H9 (cell line): ENCODE results near the gene ANTXR2. TPM values are rescaled to one million over a fixed set of nuclear protein-coding genes. Genes with fewer than 3 reads are reported as not detected.

Experiments used
- DNase-seq: peaks from one replicate; pipeline ENCODE4 v3.0.0-alpha.2; 2017
- H2AFZ ChIP-seq: one replicate; pipeline ENCODE4 v1.6.1; 2013; ENCODE audit warnings: mild to moderate bottlenecking, low read length, control low read depth, moderate library complexity
- H2AK5ac ChIP-seq: 2 replicates; pipeline ENCODE4 v1.6.1; 2013; ENCODE audit warnings: low read length, control low read depth, mixed read lengths; ENCODE audit not compliant: insufficient read length
- H2BK120ac ChIP-seq: one replicate; pipeline ENCODE4 v1.6.1; 2013; ENCODE audit warnings: low read depth, mild to moderate bottlenecking, low read length, control low read depth, inconsistent platforms; ENCODE audit not compliant: poor library complexity, severe bottlenecking
- H2BK12ac ChIP-seq: 2 replicates; pipeline ENCODE4 v1.6.1; 2013; ENCODE audit warnings: low read length, control low read depth, mixed read lengths, low read depth; ENCODE audit not compliant: insufficient read length
- H2BK15ac ChIP-seq: 2 replicates; pipeline ENCODE4 v1.6.1; 2013; ENCODE audit warnings: low read depth, low read length, control low read depth
- H2BK20ac ChIP-seq: one replicate; pipeline ENCODE4 v1.6.1; 2013; ENCODE audit warnings: low read depth, mild to moderate bottlenecking, low read length, control low read depth, inconsistent platforms; ENCODE audit not compliant: poor library complexity, severe bottlenecking
- H2BK5ac ChIP-seq: 2 replicates; pipeline ENCODE4 v1.6.1; 2013; ENCODE audit warnings: low read length, control low read depth, mixed read lengths; ENCODE audit not compliant: insufficient read length
- H3K14ac ChIP-seq: 2 replicates; pipeline ENCODE4 v1.6.1; 2013; ENCODE audit warnings: low read length, control low read depth; ENCODE audit not compliant: insufficient read depth
- H3K18ac ChIP-seq: 2 replicates; pipeline ENCODE4 v1.6.1; 2013; ENCODE audit warnings: low read depth, mild to moderate bottlenecking, mixed read lengths, low read length, control low read depth; ENCODE audit not compliant: insufficient read length
- H3K23ac ChIP-seq: 2 replicates; pipeline ENCODE4 v1.6.1; 2013; ENCODE audit warnings: low read length, control low read depth, mixed read lengths, low read depth; ENCODE audit not compliant: insufficient read length
- H3K23me2 ChIP-seq: 2 replicates; pipeline ENCODE4 v1.6.1; 2013; ENCODE audit warnings: low read depth, mild to moderate bottlenecking, mixed read lengths, low read length, control low read depth; ENCODE audit not compliant: insufficient read length, poor library complexity, severe bottlenecking
- H3K27ac ChIP-seq: 2 replicates; pipeline ENCODE4 v1.5.1; 2013; ENCODE audit warnings: low read length, control low read depth, mixed read lengths, low read depth; ENCODE audit not compliant: insufficient read length
- H3K27me3 ChIP-seq: 2 replicates; pipeline ENCODE4 v1.6.1; 2013; ENCODE audit warnings: low read length, control low read depth, inconsistent platforms; ENCODE audit not compliant: insufficient read depth
- H3K4ac ChIP-seq: 2 replicates; pipeline ENCODE4 v1.6.1; 2013; ENCODE audit warnings: low read depth, mild to moderate bottlenecking, control low read depth, inconsistent platforms, low read length, moderate library complexity
- H3K4me1 ChIP-seq: 2 replicates; pipeline ENCODE4 v1.6.1; 2013; ENCODE audit warnings: low read length, control low read depth, inconsistent platforms; ENCODE audit not compliant: insufficient read depth
- H3K4me2 ChIP-seq: 2 replicates; pipeline ENCODE4 v1.6.1; 2013; ENCODE audit warnings: low read length, control low read depth, mixed read lengths; ENCODE audit not compliant: insufficient read length, insufficient read depth
- H3K56ac ChIP-seq: 2 replicates; pipeline ENCODE4 v1.6.1; 2013; ENCODE audit warnings: low read depth, mild to moderate bottlenecking, mixed read lengths, low read length, control low read depth; ENCODE audit not compliant: insufficient read length
- H3K79me1 ChIP-seq: 2 replicates; pipeline ENCODE4 v1.6.1; 2013; ENCODE audit warnings: low read depth, mild to moderate bottlenecking, moderate library complexity, low read length, control low read depth, inconsistent platforms; ENCODE audit not compliant: insufficient read depth, poor library complexity, severe bottlenecking
- H3K79me2 ChIP-seq: 2 replicates; pipeline ENCODE4 v1.6.1; 2013; ENCODE audit warnings: low read length, control low read depth, inconsistent platforms; ENCODE audit not compliant: insufficient read depth
- H3K9ac ChIP-seq: 2 replicates; pipeline ENCODE4 v1.6.1; 2013; ENCODE audit warnings: low read length, control low read depth, mixed read lengths; ENCODE audit not compliant: insufficient read length; ENCODE audit errors: extremely low read depth
- H3K9me3 ChIP-seq: one replicate; pipeline ENCODE4 v1.6.1; 2013; ENCODE audit warnings: low read depth, low read length, inconsistent platforms; ENCODE audit not compliant: control insufficient read depth
- H3T11ph ChIP-seq: one replicate; pipeline ENCODE4 v1.6.1; 2013; ENCODE audit warnings: mild to moderate bottlenecking, low read length, control low read depth, inconsistent platforms
- H4K20me1 ChIP-seq: one replicate; pipeline ENCODE4 v1.6.1; 2013; ENCODE audit not compliant: control insufficient read depth, insufficient read length, insufficient read depth
- H4K5ac ChIP-seq: 2 replicates; pipeline ENCODE4 v1.6.1; 2013; ENCODE audit warnings: low read depth, mild to moderate bottlenecking, mixed read lengths, low read length, control low read depth; ENCODE audit not compliant: insufficient read length
- H4K8ac ChIP-seq: replicated peaks from 2 replicates; pipeline ENCODE4 v1.6.1; 2013; ENCODE audit warnings: low read length, control low read depth, mixed read lengths, low read depth; ENCODE audit not compliant: insufficient read length
- H4K91ac ChIP-seq: 2 replicates; pipeline ENCODE4 v1.6.1; 2013; ENCODE audit warnings: low read depth, mild to moderate bottlenecking, moderate library complexity, mixed read lengths, low read length, control low read depth; ENCODE audit not compliant: insufficient read length
- H3K27ac Mint-ChIP-seq, 3 experiments: 2 replicates in 2 of 3; 3 replicates in 1 of 3; pipeline ENCODE4 v1.8.0; 2020 to 2021; ENCODE audit warnings: mixed read lengths in 3 of 3, mild to moderate bottlenecking in 1 of 3, moderate library complexity in 1 of 3
- H3K27me3 Mint-ChIP-seq: 2 replicates; pipeline ENCODE4 v1.8.0; 2021; ENCODE audit warnings: low read depth, mild to moderate bottlenecking, moderate library complexity, mixed read lengths
- H3K36me3 Mint-ChIP-seq, 3 experiments: 2 replicates in 2 of 3; 3 replicates in 1 of 3; pipeline ENCODE4 v1.8.0; 2020 to 2021; ENCODE audit warnings: low read depth in 3 of 3, mixed read lengths in 3 of 3; ENCODE audit not compliant: insufficient read depth in 1 of 3
- H3K4me1 Mint-ChIP-seq, 2 experiments: 2 replicates each; pipeline ENCODE4 v1.8.0; 2020; ENCODE audit warnings: mixed read lengths in 2 of 2
- H3K4me3 Mint-ChIP-seq, 2 experiments: 2 replicates in 1 of 2; 3 replicates in 1 of 2; pipeline ENCODE4 v1.8.0; 2020 to 2021; ENCODE audit warnings: mild to moderate bottlenecking in 2 of 2, mixed read lengths in 2 of 2, moderate library complexity in 1 of 2
- H3K9me3 Mint-ChIP-seq, 2 experiments: 2 replicates in 1 of 2; 3 replicates in 1 of 2; pipeline ENCODE4 v1.8.0; 2020; ENCODE audit warnings: mild to moderate bottlenecking in 2 of 2, mixed read lengths in 2 of 2, moderate library complexity in 1 of 2
- CTCF ChIP-seq: fragments of 200-600 bp; sonication (generic); conservative IDR thresholded peaks from 3 replicates; pipeline ENCODE4 v1.8.0; 2021; ENCODE audit warnings: antibody characterized with exemption, mild to moderate bottlenecking
- WGBS: extraction: QIAGEN DNeasy Blood & Tissue Kit; methylation state at CpG from one replicate; pipeline ENCODE4 v1.1.7; 2013; ENCODE audit warnings: missing lambda C conversion rate, low lambda C conversion rate, mixed read lengths; ENCODE audit not compliant: insufficient read length; ENCODE audit errors: extremely low coverage; 5-methylcytosine and 5-hydroxymethylcytosine counted together
- total RNA-seq: library from RNA; stranded (reverse); gene quantifications from 2 replicates; pipeline ENCODE4 v1.2.1, GENCODE V29; 2021

ANTXR2 gene
- total RNA-seq, 1 experiment from 2014 or later, result 4.7 TPM

GRCh38 chr4:79904331-79904730 lies 168.7 kb downstream of the ANTXR2 start:
- Mint-ChIP-seq H3K4me3 (no peak overlapping the region), H3K36me3 (peaks cover 0 to 5% (median 2%) of the 10 kb centered on the region in 3 experiments; a peak in 2 of 7 replicates), H3K27me3 (no peaks in the 10 kb centered on the region), H3K9me3 (peaks cover 2 to 5% of the 10 kb centered on the region in 2 experiments; a peak in 3 of 5 replicates), H3K4me1 (no peaks in the 10 kb centered on the region), H3K27ac (no peak overlapping the region)
- Histone ChIP-seq H2BK120ac (no peak overlapping the region), H2AK5ac (no peak overlapping the region), H3K27me3 (no peaks in the 10 kb centered on the region), H4K20me1 (no peaks in the 10 kb centered on the region), H2BK20ac (no peak overlapping the region), H3K4me2 (no peak overlapping the region), H3K79me2 (no peaks in the 10 kb centered on the region), H4K5ac (no peak overlapping the region), H3K4ac (no peak overlapping the region), H3T11ph (no peak overlapping the region), H3K9ac (no peak overlapping the region), H2BK12ac (no peak overlapping the region), H4K91ac (no peak overlapping the region), H3K27ac (no peak overlapping the region), H4K8ac (no peak overlapping the region), H2BK5ac (no peak overlapping the region), H2BK15ac (no peak overlapping the region), H3K9me3 (no peaks in the 10 kb centered on the region), H3K23ac (no peak overlapping the region), H3K79me1 (no peaks in the 10 kb centered on the region), H3K23me2 (no peaks in the 10 kb centered on the region), H3K14ac (no peak overlapping the region), H3K56ac (no peak overlapping the region), H2AFZ (no peak overlapping the region), H3K4me1 (no peaks in the 10 kb centered on the region), H3K18ac (no peak overlapping the region)
- no peak for TF ChIP-seq CTCF
- WGBS, result no CpG with 5 or more reads among the region's 1 CpG
- DNase-seq, result no peak
